Common myeloid progenitor, CD34-positive (primary cell): ENCODE results near the gene ZNF26. TPM values are rescaled to one million over a fixed set of nuclear protein-coding genes. Genes with fewer than 3 reads are reported as not detected.
"Not testable (repeated sequence)": the region's sequence is repeated elsewhere in the genome, so short reads cannot be mapped to it uniquely, and the experiment has no call there.

Experiments
- CTCF ChIA-PET: fragments of 350-600 bp; sonication (Branson Sonifier 250); formaldehyde crosslinking; loops from one replicate; lab custom pipeline; 2021; ENCODE audit warnings: antibody characterized with exemption; lab: Charles Lee
- POLR2A ChIA-PET: fragments of 350-600 bp; sonication (Branson Sonifier 250); formaldehyde crosslinking; loops from one replicate; lab custom pipeline; 2021; ENCODE audit warnings: antibody characterized with exemption; lab: Charles Lee
- DNase-seq, 3 donors: peaks; one replicate each; pipeline versions ENCODE4 v3.0.0 to v3.0.0-alpha.2; 2013
- H3K27ac ChIP-seq, 2 experiments: 1 replicate in 1 of 2; 2 replicates in 1 of 2; pipeline ENCODE4 v1.7.0; 2013; ENCODE audit warnings: inconsistent platforms in 2 of 2, low read length in 2 of 2, mild to moderate bottlenecking in 2 of 2, low read depth in 1 of 2, moderate library complexity in 1 of 2; ENCODE audit not compliant: severe bottlenecking in 2 of 2, insufficient read depth in 1 of 2, poor library complexity in 1 of 2
- H3K27me3 ChIP-seq, 5 experiments: replicated peaks in 2 of 5; 1 replicate in 3 of 5; 2 replicates in 2 of 5; pipeline versions ENCODE4 v1.6.1 to v1.7.0; 2013; ENCODE audit warnings: low read length in 4 of 5, mild to moderate bottlenecking in 2 of 5, moderate library complexity in 2 of 5, inconsistent platforms in 1 of 5; ENCODE audit not compliant: insufficient read depth in 5 of 5, control insufficient read depth in 4 of 5
- H3K36me3 ChIP-seq, 4 experiments: 1 replicate in 2 of 4; 2 replicates in 2 of 4; pipeline versions ENCODE4 v1.6.1 to v1.7.0; 2013; ENCODE audit warnings: low read length in 3 of 4, control low read depth in 1 of 4, mild to moderate bottlenecking in 1 of 4; ENCODE audit not compliant: control insufficient read depth in 4 of 4, insufficient read depth in 4 of 4
- H3K4me1 ChIP-seq, 4 experiments: 1 replicate in 3 of 4; 2 replicates in 1 of 4; pipeline versions ENCODE4 v1.6.1 to v1.7.1; 2013; ENCODE audit warnings: low read length in 3 of 4, mild to moderate bottlenecking in 3 of 4, control low read depth in 1 of 4, inconsistent platforms in 1 of 4, moderate library complexity in 1 of 4; ENCODE audit not compliant: control insufficient read depth in 4 of 4, insufficient read depth in 4 of 4; ENCODE audit errors: control extremely low read depth in 1 of 4
- H3K4me3 ChIP-seq, 7 experiments: 1 replicate in 4 of 7; 2 replicates in 3 of 7; pipeline versions ENCODE4 v1.5.1 to v1.7.0; 2013; ENCODE audit warnings: mild to moderate bottlenecking in 7 of 7, low read length in 6 of 7, moderate library complexity in 6 of 7, inconsistent platforms in 2 of 7, low read depth in 2 of 7, control low read depth in 1 of 7; ENCODE audit not compliant: insufficient read depth in 4 of 7, control insufficient read depth in 1 of 7; ENCODE audit errors: extremely low read depth in 1 of 7
- H3K9me3 ChIP-seq, 5 experiments: 1 replicate in 4 of 5; 2 replicates in 1 of 5; pipeline versions ENCODE4 v1.6.1 to v1.7.1; 2013; ENCODE audit warnings: low read length in 4 of 5, mild to moderate bottlenecking in 2 of 5, inconsistent platforms in 1 of 5, low read depth in 1 of 5, moderate library complexity in 1 of 5; ENCODE audit not compliant: control insufficient read depth in 4 of 5, insufficient read depth in 2 of 5; ENCODE audit errors: control extremely low read depth in 1 of 5
- WGBS: methylation state at CpG from one replicate; pipeline ENCODE4 v1.1.5; 2013; ENCODE audit not compliant: insufficient coverage; 5-methylcytosine and 5-hydroxymethylcytosine counted together
- polyA plus RNA-seq: library from polyadenylated mRNA; unstranded; fragments of 120-200 nt; gene quantifications from one replicate; pipeline ENCODE4 v1.2.1, GENCODE V29; 2013

ZNF26 gene, protein sequence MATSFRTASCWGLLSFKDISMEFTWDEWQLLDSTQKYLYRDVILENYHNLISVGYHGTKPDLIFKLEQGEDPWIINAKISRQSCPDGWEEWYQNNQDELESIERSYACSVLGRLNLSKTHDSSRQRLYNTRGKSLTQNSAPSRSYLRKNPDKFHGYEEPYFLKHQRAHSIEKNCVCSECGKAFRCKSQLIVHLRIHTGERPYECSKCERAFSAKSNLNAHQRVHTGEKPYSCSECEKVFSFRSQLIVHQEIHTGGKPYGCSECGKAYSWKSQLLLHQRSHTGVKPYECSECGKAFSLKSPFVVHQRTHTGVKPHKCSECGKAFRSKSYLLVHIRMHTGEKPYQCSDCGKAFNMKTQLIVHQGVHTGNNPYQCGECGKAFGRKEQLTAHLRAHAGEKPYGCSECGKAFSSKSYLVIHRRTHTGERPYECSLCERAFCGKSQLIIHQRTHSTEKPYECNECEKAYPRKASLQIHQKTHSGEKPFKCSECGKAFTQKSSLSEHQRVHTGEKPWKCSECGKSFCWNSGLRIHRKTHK
- 17.0 TPM for polyA plus RNA-seq

GRCh38 chr12:132986001-132986884 lies at the start of gene ZNF26:
Gene ZNF26, plus strand, starts transcription at chr12:132986367. Its CDS starts 474 bp downstream, at chr12:132986841.
- ChIA-PET POLR2A (interaction anchor here (0.7 kb wide), 1 partner anchor 51 kb away, joined by 4 read pairs; the partner anchor contains the start of gene ZNF84), CTCF (interaction anchor here (0.8 to 2.0 kb wide), 3 partner anchors 11 to 195 kb away, joined by 3 to 6 read pairs (median 3); partner anchors contain the start of gene ZNF268)
- peaks cover 5 to 34% (median 14%) of the 10 kb centered on the region in 5 experiments for H3K9me3 ChIP-seq
- DNase-seq, result peak; percentile 90 to 97 (median 96)
- peak within 1 kb of the TSS; percentile 72 to 99 (median 95) for H3K4me3 ChIP-seq
- peak within 1 kb of the TSS; percentile 79 to 87 for H3K27ac ChIP-seq
- H3K36me3 ChIP-seq, result peaks cover 9 to 28% (median 16%) of the 10 kb centered on the region in 4 experiments
- H3K4me1 ChIP-seq, result peaks cover 3 to 14% (median 9%) of the 10 kb centered on the region in 4 experiments
- H3K27me3 ChIP-seq, result no peaks in the 10 kb centered on the region
- WGBS, result under 1% methylated on average over 73 of the region's 76 CpGs

DNA sequence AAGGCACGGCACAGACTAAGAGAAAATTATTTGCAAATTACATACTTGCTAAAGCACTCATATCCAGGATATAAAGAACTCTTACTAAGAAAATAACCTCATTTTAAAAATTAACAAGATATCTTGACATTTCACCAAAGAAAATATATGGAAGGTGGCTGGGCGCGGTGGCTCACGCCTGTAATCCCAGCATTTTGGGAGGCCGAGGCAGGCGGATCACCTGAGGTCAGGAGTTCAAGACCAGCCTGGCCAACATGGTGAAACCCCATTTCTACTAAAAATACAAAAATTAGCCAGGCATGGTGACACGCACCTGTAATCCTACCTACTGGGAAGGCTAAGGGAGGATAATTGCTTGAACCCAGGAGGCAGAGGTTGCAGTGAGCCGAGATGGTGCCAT lies 49.2 kb upstream of the ZNF26 start:
- H3K27ac ChIP-seq, H3K27me3 ChIP-seq, CTCF ChIA-PET, DNase-seq, H3K4me3 ChIP-seq, POLR2A ChIA-PET, H3K4me1 ChIP-seq: not testable (repeated sequence)
- no CpG with 5 or more reads among the region's 8 CpGs for WGBS
- peaks cover 6 to 27% (median 15%) of the 10 kb centered on the region in 4 experiments for H3K36me3 ChIP-seq
- H3K9me3 ChIP-seq, result peaks cover 7 to 62% (median 46%) of the 10 kb centered on the region in 5 experiments

- DNase-seq, result peak in 2 of 3 donors; percentile 9 to 30
- POLR2A ChIA-PET, result no interaction called here
- CTCF ChIA-PET, result no interaction called here
- Histone ChIP-seq H3K27ac (no peak overlapping the region), H3K27me3 (no peaks in the 10 kb centered on the region), H3K4me3 (no peak overlapping the region), H3K4me1 (no peaks in the 10 kb centered on the region), H3K9me3 (peaks cover 6 to 62% (median 49%) of the 10 kb centered on the region in 5 experiments), H3K36me3 (peaks cover 10 to 30% (median 20%) of the 10 kb centered on the region in 4 experiments)
- WGBS, result 100% methylated on average over 1 of the region's 2 CpGs
Observed at GRCh38 chr12:132937476-132937875, 48.7 kb upstream of the ZNF26 start.

DNA sequence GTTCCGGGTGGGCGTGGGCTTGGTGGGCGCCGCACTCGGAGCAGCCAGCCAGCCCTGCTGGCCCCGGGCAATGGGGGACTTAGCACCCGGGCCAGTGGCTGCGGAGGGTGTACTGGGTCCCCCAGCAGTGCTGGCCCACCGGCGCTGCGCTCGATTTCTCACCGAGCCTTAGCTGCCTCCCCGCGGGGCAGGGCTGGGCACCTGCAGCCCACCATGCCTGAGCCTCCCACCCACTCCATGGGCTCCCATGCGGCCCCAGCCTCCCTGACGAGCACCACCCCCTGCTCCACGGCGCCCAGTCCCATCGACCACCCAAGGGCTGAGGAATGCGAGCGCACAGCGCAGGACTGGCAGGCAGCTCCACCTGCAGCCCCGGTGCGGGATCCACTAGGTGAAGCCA lies 47.4 kb upstream of the ZNF26 start:
- H3K4me3 ChIP-seq, H3K4me1 ChIP-seq, H3K27ac ChIP-seq, DNase-seq, H3K27me3 ChIP-seq, POLR2A ChIA-PET, CTCF ChIA-PET: not testable (repeated sequence)
- Histone ChIP-seq H3K36me3 (peaks cover 11 to 36% (median 29%) of the 10 kb centered on the region in 4 experiments), H3K9me3 (peaks cover 3 to 62% (median 52%) of the 10 kb centered on the region in 5 experiments)
- 100% methylated on average over 10 of the region's 25 CpGs for WGBS

DNA sequence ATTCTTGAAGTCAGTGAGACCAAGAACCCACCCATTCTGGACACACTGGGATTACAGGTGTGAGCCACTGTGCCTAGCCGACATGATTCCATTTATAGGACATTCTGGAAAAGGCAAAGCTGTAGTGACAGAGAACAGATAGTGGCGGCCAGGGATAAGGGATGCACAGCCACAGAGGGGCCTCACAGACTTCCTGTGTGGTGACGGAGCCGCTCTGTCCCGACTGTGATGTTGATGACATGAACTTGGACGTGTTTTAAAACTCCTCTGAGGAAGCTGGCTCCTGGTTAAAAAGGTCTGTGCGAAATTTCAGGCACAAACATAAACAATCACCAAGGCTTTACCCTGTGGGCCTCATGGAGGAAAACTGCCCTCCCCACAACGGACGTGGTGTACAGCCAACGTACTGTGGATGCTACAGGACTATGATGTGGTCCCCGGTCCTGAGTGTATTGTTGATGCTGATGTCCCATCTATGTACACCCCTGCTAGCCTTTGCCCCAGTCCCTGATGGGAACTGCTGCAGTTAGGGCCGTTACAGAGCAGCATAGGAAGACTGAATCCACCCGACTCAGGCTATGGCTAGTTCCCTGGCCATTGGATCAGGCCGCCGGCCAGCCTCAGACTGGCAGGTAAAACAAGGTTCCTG lies 46.0 kb upstream of the ZNF26 start:
- WGBS, result 95% methylated on average over 12 of the region's 15 CpGs
- DNase-seq, result no peak
- Histone ChIP-seq H3K36me3 (peaks cover 16 to 50% (median 39%) of the 10 kb centered on the region in 4 experiments), H3K27me3 (no peaks in the 10 kb centered on the region), H3K4me1 (no peaks in the 10 kb centered on the region), H3K4me3 (peak overlapping the region in 1 of 7 experiments; percentile 30), H3K27ac (no peak overlapping the region), H3K9me3 (peaks cover 3 to 65% (median 52%) of the 10 kb centered on the region in 5 experiments)
- POLR2A ChIA-PET, result no interaction called here
- CTCF ChIA-PET, result no interaction called here

- H3K4me3 ChIP-seq, result no peak overlapping the region
- H3K9me3 ChIP-seq, result peaks cover 4 to 70% (median 62%) of the 10 kb centered on the region in 5 experiments
- CTCF ChIA-PET, result no interaction called here
- no peaks in the 10 kb centered on the region for H3K4me1 ChIP-seq
- DNase-seq, result no peak
- H3K27me3 ChIP-seq, result no peaks in the 10 kb centered on the region
- H3K36me3 ChIP-seq, result peaks cover 17 to 61% (median 50%) of the 10 kb centered on the region in 4 experiments
- H3K27ac ChIP-seq, result no peak overlapping the region
- POLR2A ChIA-PET, result no interaction called here
- WGBS, result 94% methylated on average over 31 of the region's 34 CpGs
Observed at GRCh38 chr12:132941336-132941954, 44.7 kb upstream of the ZNF26 start.
